ENCODE data around the gene TMCO5A.

TMCO5A gene

DNA sequence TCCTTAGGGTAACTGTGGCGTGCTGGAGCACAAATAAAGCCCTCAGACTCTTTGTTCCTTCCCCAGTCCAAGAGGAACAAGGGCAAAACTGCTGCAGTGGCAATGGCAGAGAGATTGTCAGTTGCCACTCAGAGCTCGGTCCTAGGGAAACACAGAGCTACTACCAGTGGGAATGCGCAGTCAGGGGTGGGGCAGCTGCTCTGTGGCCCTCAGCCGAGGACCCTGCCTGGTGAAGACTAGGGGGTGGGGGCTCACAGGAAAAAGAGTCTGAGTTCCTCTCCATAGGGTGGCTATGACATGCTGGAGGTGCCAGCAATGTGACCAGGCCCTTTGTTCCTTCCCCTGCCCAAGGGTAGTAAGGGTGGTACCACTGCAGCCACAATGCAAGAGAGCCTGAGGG, 43.8 kb downstream of the TMCO5A start:
- DNase-seq: no peak

DNA sequence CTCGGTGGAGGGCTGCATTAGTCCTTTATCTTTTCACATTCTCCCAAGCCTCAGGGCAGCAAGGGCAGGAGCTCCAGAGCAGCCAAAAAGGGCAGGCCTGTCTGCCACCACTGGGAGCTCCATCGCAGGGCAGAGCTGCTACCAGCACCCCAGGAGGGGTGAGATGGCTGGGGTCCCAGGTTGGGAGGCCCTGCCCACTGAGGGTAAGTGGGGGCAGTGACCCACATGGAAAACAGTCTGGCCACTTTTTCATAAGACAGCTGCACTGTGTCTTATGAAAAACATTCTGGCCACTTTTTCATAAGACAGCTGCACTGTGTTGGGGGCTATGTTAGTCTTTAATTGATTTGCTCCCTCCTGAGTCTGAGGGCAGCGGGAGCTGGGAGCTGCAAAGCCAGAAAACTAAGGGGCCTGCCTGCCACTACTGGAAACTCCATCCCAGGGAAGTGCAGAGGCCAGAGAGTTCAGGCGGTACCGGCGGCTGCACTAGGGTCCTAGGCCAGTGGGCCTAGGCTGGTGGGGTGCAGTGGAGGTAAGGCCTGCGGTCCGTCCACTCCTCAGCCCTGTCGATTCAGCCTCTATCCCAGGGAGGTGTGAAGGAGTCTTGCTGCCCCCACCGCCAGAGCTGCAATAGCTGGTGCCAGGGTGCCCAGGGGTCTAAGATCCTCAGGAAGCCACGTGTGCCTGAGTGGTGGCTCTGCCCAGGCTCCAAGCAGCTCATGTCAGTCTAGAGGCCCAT, 45.4 kb downstream of the TMCO5A start:
- DNase-seq: no peak

DNA sequence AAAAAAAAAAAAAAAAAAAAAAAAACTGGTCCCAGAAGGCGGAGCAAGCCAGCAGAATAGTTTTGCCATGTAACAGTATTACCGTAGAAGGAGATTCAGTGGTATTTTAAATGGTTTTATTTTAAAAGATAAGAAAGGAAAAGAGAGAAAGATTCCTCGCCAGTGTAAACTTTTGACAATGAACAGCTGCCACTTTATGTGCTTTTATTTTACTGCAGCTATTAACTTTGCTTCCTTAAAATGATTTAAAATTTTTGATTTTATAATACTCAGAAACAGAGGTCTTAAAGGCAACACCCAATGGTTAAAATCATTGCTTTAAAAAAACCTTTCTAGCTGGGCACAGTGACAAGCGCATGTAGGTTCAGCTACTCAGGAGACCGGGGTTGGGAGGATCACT, 46.8 kb downstream of the TMCO5A start:
- DNase-seq: no peak

DNA sequence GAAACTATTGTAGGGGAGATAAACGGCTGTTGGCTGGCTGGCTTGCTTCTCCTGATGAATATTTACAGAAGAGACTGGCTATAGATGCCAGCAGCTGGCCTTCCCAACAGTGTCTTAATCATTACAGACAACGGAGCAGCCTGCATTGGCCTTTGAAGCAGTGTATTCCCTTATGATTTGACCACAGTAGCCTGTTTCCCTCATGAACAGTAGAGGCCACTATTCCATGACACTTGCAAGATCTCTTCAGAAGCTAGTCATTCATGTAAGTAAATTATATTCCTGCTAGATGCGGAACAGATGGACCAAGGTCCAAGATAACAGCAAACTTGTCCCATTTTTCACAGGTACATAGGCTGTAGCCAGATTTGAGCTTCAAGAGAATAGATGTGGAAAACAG, 47.3 kb downstream of the TMCO5A start:
- peak; percentile 32 for DNase-seq

GRCh38 chr15:37984368-37984767, 49.9 kb downstream of the TMCO5A start:
- no peak for DNase-seq

- no peak for DNase-seq
Observed at GRCh38 chr15:37995461-37996347, 61.3 kb downstream of the TMCO5A start.

Measured in NCI-H1092 treated with DMSO at 0.1 percent for 48 hours (cell line).